ENCODE data around the gene HIVEP3.

- TF ChIP-seq EZH2 (IDR thresholded peaks at IDR 0.05) (no peak), POLR2AphosphoS5 (IDR thresholded peaks at IDR 0.05; ENCODE audit: borderline replicate concordance, low read depth, low read length) (no peak), FOXP2 (optimal IDR thresholded peaks at IDR 0.05; ENCODE audit: control extremely low read depth, extremely low read length, insufficient read depth) (no peak)
These were observed 269.2 kb downstream of the HIVEP3 start for GRCh38 chr1:41649396-41650027.
